Thoracic aorta (tissue), 2 donors: Measurements from ENCODE around the gene PPDPF. TPM values are rescaled to one million over a fixed set of nuclear protein-coding genes. Genes with fewer than 3 reads are reported as not detected.

ENCODE experiments used
- ATAC-seq: fragments of 150-250 bp; one replicate; pipeline ENCODE4 v1.8.0; 2017; ENCODE audit warnings: low read depth; ENCODE audit not compliant: insufficient number of reproducible peaks, low FRiP score
- DNase-seq: peaks from one replicate; pipeline ENCODE4 v3.0.0-alpha.2; 2020; ENCODE audit warnings: low spot score
- H3K27ac ChIP-seq, 2 donors: fragments of 200-600 bp; sonication (generic); 1 replicate in 1 of 2; 2 replicates in 1 of 2; pipeline ENCODE4 v1.5.1; 2016; ENCODE audit warnings: mild to moderate bottlenecking in 2 of 2, moderate library complexity in 2 of 2
- H3K27me3 ChIP-seq: fragments of 200-600 bp; sonication (generic); replicated peaks from 2 replicates; pipeline ENCODE4 v1.6.0; 2016; ENCODE audit warnings: mild to moderate bottlenecking; ENCODE audit not compliant: insufficient read depth
- H3K36me3 ChIP-seq: fragments of 200-600 bp; sonication (generic); one replicate; pipeline ENCODE4 v1.5.1; 2016
- H3K4me1 ChIP-seq, 2 donors: fragments of 200-600 bp; sonication (generic); 1 replicate in 1 of 2; 2 replicates in 1 of 2; pipeline versions ENCODE4 v1.5.1 to v1.6.0; 2016; ENCODE audit warnings: low read depth in 2 of 2, mild to moderate bottlenecking in 1 of 2; ENCODE audit not compliant: control insufficient read depth in 1 of 2
- H3K4me3 ChIP-seq: fragments of 200-600 bp; sonication (generic); 2 replicates; pipeline ENCODE4 v1.5.1; 2016; ENCODE audit warnings: mild to moderate bottlenecking
- H3K9me3 ChIP-seq: fragments of 200-600 bp; sonication (generic); 2 replicates; pipeline ENCODE4 v1.5.1; 2016
- CTCF ChIP-seq: fragments of 200-600 bp; sonication (generic); IDR thresholded peaks from one replicate; pipeline ENCODE4 v1.5.1; 2019; ENCODE audit warnings: antibody characterized with exemption
- total RNA-seq, 2 donors: library from RNA; depleted of rRNA; stranded (reverse); fragments of >200 nt; gene quantifications; one replicate each; pipeline versions ENCODE4 v1.1.0 to v1.2.3, GENCODE V29; 2016

The PPDPF gene
- total RNA-seq, 2 donors from 2014 or later, result 105 to 197 TPM

GRCh38 chr20:63488315-63489251 is 32.0 kb upstream of the PPDPF start:
- ATAC-seq, result no peak

GRCh38 chr20:63490416-63490815 is 30.1 kb upstream of the PPDPF start:
- DNase-seq (no peak), ATAC-seq (no peak)
- no peak for TF ChIP-seq CTCF
- no peaks in the 10 kb centered on the region for H3K4me1 ChIP-seq
- H3K4me3 ChIP-seq, result no peak overlapping the region
- H3K36me3 ChIP-seq, result no peaks in the 10 kb centered on the region
- H3K27ac ChIP-seq, result no peak overlapping the region
- H3K9me3 ChIP-seq, result no peaks in the 10 kb centered on the region
- H3K27me3 ChIP-seq, result peaks cover 7% of the 10 kb centered on the region

More at GRCh38 chr20:63488315-63489251, 32.0 kb upstream of the PPDPF start:
- no peak for DNase-seq
- Histone ChIP-seq H3K27ac (no peak overlapping the region), H3K36me3 (no peaks in the 10 kb centered on the region), H3K27me3 (peaks cover 7% of the 10 kb centered on the region), H3K9me3 (no peaks in the 10 kb centered on the region), H3K4me3 (no peak overlapping the region), H3K4me1 (no peaks in the 10 kb centered on the region)
- no peak for TF ChIP-seq CTCF

- no peak for ATAC-seq
- TF ChIP-seq CTCF, result no peak
- H3K36me3 ChIP-seq, result no peaks in the 10 kb centered on the region
These were observed 29.5 kb upstream of the PPDPF start for GRCh38 chr20:63491078-63491477.

GRCh38 chr20:63491635-63492230 is 28.8 kb upstream of the PPDPF start:
- Histone ChIP-seq H3K27ac (no peak overlapping the region), H3K9me3 (no peaks in the 10 kb centered on the region), H3K27me3 (peaks cover 7% of the 10 kb centered on the region), H3K4me1 (peaks cover 0 to 6% of the 10 kb centered on the region in 2 donors), H3K36me3 (no peaks in the 10 kb centered on the region), H3K4me3 (no peak overlapping the region)
- ATAC-seq (no peak), DNase-seq (no peak)
- TF ChIP-seq CTCF, result no peak

More at GRCh38 chr20:63491078-63491477, 29.5 kb upstream of the PPDPF start:
- no peak for DNase-seq
- Histone ChIP-seq H3K9me3 (no peaks in the 10 kb centered on the region), H3K27ac (no peak overlapping the region), H3K27me3 (peaks cover 7% of the 10 kb centered on the region), H3K4me3 (no peak overlapping the region), H3K4me1 (no peaks in the 10 kb centered on the region)

GRCh38 chr20:63492518-63492917 is 28.0 kb upstream of the PPDPF start:
- ATAC-seq, result no peak
- Histone ChIP-seq H3K4me1 (peaks cover 0 to 11% of the 10 kb centered on the region in 2 donors), H3K4me3 (no peak overlapping the region), H3K27me3 (peaks cover 4% of the 10 kb centered on the region), H3K27ac (no peak overlapping the region), H3K36me3 (no peaks in the 10 kb centered on the region), H3K9me3 (no peaks in the 10 kb centered on the region)
- no peak for DNase-seq
- TF ChIP-seq CTCF, result no peak
